ENCODE results near the gene RAX2.
"Not testable (repeated sequence)": the region's sequence is repeated elsewhere in the genome, so short reads cannot be mapped to it uniquely, and the experiment has no call there.

The RAX2 gene

GRCh38 chr19:3760871-3761361 lies 11.1 kb downstream of the RAX2 start:
- no peak for DNase-seq (ENCODE audit: low read depth)

GRCh38 chr19:3759482-3760254 lies 12.4 kb downstream of the RAX2 start:
- no peak for DNase-seq (ENCODE audit: low read depth)

GRCh38 chr19:3758297-3758696 lies 13.7 kb downstream of the RAX2 start:
- DNase-seq (ENCODE audit: low read depth): not testable (repeated sequence)

GRCh38 chr19:3757705-3758104 lies 14.3 kb downstream of the RAX2 start:
- not testable (repeated sequence) for DNase-seq (ENCODE audit: low read depth)

- DNase-seq (ENCODE audit: low read depth): no peak
Observed at GRCh38 chr19:3753631-3754410, 18.2 kb downstream of the RAX2 start.

- DNase-seq (ENCODE audit: low read depth): no peak
Observed at GRCh38 chr19:3752492-3752891, 19.5 kb downstream of the RAX2 start.

- DNase-seq (ENCODE audit: low read depth): no peak
Observed at GRCh38 chr19:3751236-3751635, 20.8 kb downstream of the RAX2 start.

- no peak for DNase-seq (ENCODE audit: low read depth)
Observed at GRCh38 chr19:3750211-3750610, 21.8 kb downstream of the RAX2 start.

GRCh38 chr19:3748965-3749364 lies 23.1 kb downstream of the RAX2 start:
- DNase-seq (ENCODE audit: low read depth): no peak

- no peak for DNase-seq (ENCODE audit: low read depth)
Observed at GRCh38 chr19:3746371-3747056, 25.5 kb downstream of the RAX2 start.

- no peak for DNase-seq (ENCODE audit: low read depth)
Observed at GRCh38 chr19:3745363-3746045, 26.5 kb downstream of the RAX2 start.

- DNase-seq (ENCODE audit: low read depth): no peak
Observed at GRCh38 chr19:3743486-3743885, 28.5 kb downstream of the RAX2 start.

- no peak for DNase-seq (ENCODE audit: low read depth)
Observed at GRCh38 chr19:3740431-3740830, 31.6 kb downstream of the RAX2 start.

- DNase-seq (ENCODE audit: low read depth): no peak
Observed at GRCh38 chr19:3738477-3739220, 33.4 kb downstream of the RAX2 start.

- no peak for DNase-seq (ENCODE audit: low read depth)
Observed at GRCh38 chr19:3737487-3738205, 34.4 kb downstream of the RAX2 start.

- DNase-seq (ENCODE audit: low read depth): no peak
Observed at GRCh38 chr19:3736106-3736724, 35.8 kb downstream of the RAX2 start.

GRCh38 chr19:3734310-3734600 lies 37.8 kb downstream of the RAX2 start:
- no peak for DNase-seq (ENCODE audit: low read depth)

- DNase-seq (ENCODE audit: low read depth): no peak
Observed at GRCh38 chr19:3733549-3734309, 38.3 kb downstream of the RAX2 start.

GRCh38 chr19:3732108-3732507 lies 39.9 kb downstream of the RAX2 start:
- DNase-seq (ENCODE audit: low read depth): no peak
